DND-41 (cell line): ENCODE results near the gene TCF19.

ENCODE experiments used
- CTCF ChIP-seq: IDR thresholded peaks from 2 replicates; pipeline ENCODE4 v1.5.1; 2012; ENCODE audit warnings: borderline replicate concordance, low read length, moderate library complexity, mild to moderate bottlenecking; ENCODE audit not compliant: poor library complexity, severe bottlenecking; ENCODE audit errors: extremely low read depth
- EZH2 ChIP-seq: IDR thresholded peaks from 3 replicates; pipeline ENCODE4 v1.6.1; 2012; ENCODE audit warnings: borderline replicate concordance, low read depth, mild to moderate bottlenecking, moderate library complexity, low read length, inconsistent platforms; ENCODE audit not compliant: severe bottlenecking

DNA sequence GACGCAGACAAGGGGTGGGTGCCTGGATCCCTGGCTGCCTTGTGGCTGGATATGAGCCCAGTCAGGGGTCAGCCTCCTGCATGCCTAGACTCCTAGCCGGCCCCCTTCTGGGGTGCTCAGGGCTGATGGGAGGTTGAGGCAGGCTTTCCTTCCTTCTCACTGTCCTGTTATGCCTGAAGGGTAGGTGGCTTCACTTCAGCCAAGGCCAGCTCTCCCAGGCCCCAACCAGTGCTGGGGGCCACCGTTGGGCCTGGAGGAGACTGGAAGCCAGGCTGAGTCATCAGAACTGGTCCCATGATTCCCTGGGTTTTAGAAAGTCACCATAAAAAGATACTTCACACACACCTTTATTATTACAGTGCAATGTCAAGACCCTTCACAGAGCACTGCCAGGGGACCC lies 15.0 kb downstream of the TCF19 start:
- TF ChIP-seq CTCF (no peak), EZH2 (no peak)
